HepG2 (cell line): ENCODE measurements around the gene HSPA1B.

ENCODE experiments used
- ARID3A ChIP-seq: IDR thresholded peaks from 2 replicates; pipeline ENCODE4 v1.6.1; 2012; ENCODE audit warnings: low read depth, low read length, improper control_type of control experiment
- ATF5 ChIP-seq: sonication (generic); formaldehyde crosslinking; IDR thresholded peaks from 2 replicates; pipeline ENCODE4 v1.4.0; 2020; ENCODE audit warnings: mild to moderate bottlenecking, low read depth, missing genetic modification reagents
- CREB1 ChIP-seq, 2 experiments: fragments of 450-650 bp in 1 of 2; IDR thresholded peaks; 2 replicates each; pipeline ENCODE4 v1.6.1; 2016 to 2017; ENCODE audit warnings: control low read depth in 1 of 2, mild to moderate bottlenecking in 1 of 2, missing compliant biosample characterization in 1 of 2, missing genetic modification characterization in 1 of 2
- CTCF ChIP-seq: sonication (generic); formaldehyde crosslinking; IDR thresholded peaks from 2 replicates; pipeline ENCODE4 v1.5.0; 2020; ENCODE audit warnings: mild to moderate bottlenecking, missing genetic modification reagents, moderate library complexity
- HNRNPL ChIP-seq: fragments of 200-400 bp; formaldehyde crosslinking; IDR thresholded peaks from 2 replicates; pipeline ENCODE4 v1.6.1; 2017; ENCODE audit warnings: mild to moderate bottlenecking, low read depth, low read length
- MYNN ChIP-seq: sonication (generic); formaldehyde crosslinking; IDR thresholded peaks from 2 replicates; pipeline ENCODE4 v1.4.0; 2020; ENCODE audit warnings: mild to moderate bottlenecking, low read depth, missing genetic modification reagents
- POLR2A ChIP-seq, 2 experiments: IDR thresholded peaks; 2 replicates each; pipeline ENCODE4 v1.6.1; 2011; ENCODE audit warnings: low read depth in 2 of 2, low read length in 2 of 2, mild to moderate bottlenecking in 1 of 2, moderate library complexity in 1 of 2; ENCODE audit not compliant: insufficient read depth in 1 of 2
- SIN3A ChIP-seq: IDR thresholded peaks from 2 replicates; pipeline ENCODE4 v1.6.1; 2011; ENCODE audit warnings: low read depth, mild to moderate bottlenecking, control low read depth, low read length, borderline replicate concordance
- THRA ChIP-seq: sonication (generic); formaldehyde crosslinking; IDR thresholded peaks from 2 replicates; pipeline ENCODE4 v1.4.0; 2020; ENCODE audit warnings: missing genetic modification reagents, borderline replicate concordance
- ZNF24 ChIP-seq: fragments of 450-650 bp; IDR thresholded peaks from 2 replicates; pipeline ENCODE4 v1.6.1; 2017; ENCODE audit warnings: antibody characterized with exemption, mild to moderate bottlenecking
- ZNF274 ChIP-seq: sonication (generic); formaldehyde crosslinking; IDR thresholded peaks from 2 replicates; pipeline ENCODE4 v1.5.1; 2020; ENCODE audit warnings: mild to moderate bottlenecking, missing genetic modification reagents
- ZNF451 ChIP-seq: sonication (generic); formaldehyde crosslinking; IDR thresholded peaks from 2 replicates; pipeline ENCODE4 v1.5.0; 2020; ENCODE audit warnings: mild to moderate bottlenecking, missing genetic modification reagents
- ZSCAN5A ChIP-seq: sonication (generic); formaldehyde crosslinking; IDR thresholded peaks from 2 replicates; pipeline ENCODE4 v1.8.0; 2022; ENCODE audit warnings: mild to moderate bottlenecking, missing genetic modification reagents, borderline replicate concordance

- TF ChIP-seq THRA (CRISPR knock-in tag), result no peak
- no peak for TF ChIP-seq ZNF451 (CRISPR knock-in tag)
- no peak for TF ChIP-seq CREB1 (IDR thresholded peaks at IDR 0.05)
- no peak for TF ChIP-seq CREB1 (CRISPR knock-in tag; IDR thresholded peaks at IDR 0.05)
- TF ChIP-seq ATF5, result no peak
- TF ChIP-seq CTCF (CRISPR knock-in tag), result peak; percentile 63
- peak; percentile 77; the same call in 1 of the 2 replicates for TF ChIP-seq HNRNPL
- no peak for TF ChIP-seq MYNN (CRISPR knock-in tag)
- TF ChIP-seq ZSCAN5A (CRISPR knock-in tag), result no peak
- TF ChIP-seq ARID3A, result no peak
- no peak for TF ChIP-seq ZNF24
- no peak for TF ChIP-seq POLR2A (IDR thresholded peaks at IDR 0.05; ENCODE audit: insufficient read depth in 1 of 2, low read depth in 2 of 2, low read length in 2 of 2)
- TF ChIP-seq SIN3A, result no peak
- TF ChIP-seq ZNF274, result no peak
Observed at GRCh38 chr6:31870385-31870921, 42.9 kb downstream of the HSPA1B start.
